ENCODE data around the gene GPR137B.
A peak's percentile ranks its signal among the peaks of the same experiment; 100 is the strongest.
"Not testable (repeated sequence)": the region's sequence is repeated elsewhere in the genome, so short reads cannot be mapped to it uniquely, and the experiment has no call there.

GPR137B gene

DNA sequence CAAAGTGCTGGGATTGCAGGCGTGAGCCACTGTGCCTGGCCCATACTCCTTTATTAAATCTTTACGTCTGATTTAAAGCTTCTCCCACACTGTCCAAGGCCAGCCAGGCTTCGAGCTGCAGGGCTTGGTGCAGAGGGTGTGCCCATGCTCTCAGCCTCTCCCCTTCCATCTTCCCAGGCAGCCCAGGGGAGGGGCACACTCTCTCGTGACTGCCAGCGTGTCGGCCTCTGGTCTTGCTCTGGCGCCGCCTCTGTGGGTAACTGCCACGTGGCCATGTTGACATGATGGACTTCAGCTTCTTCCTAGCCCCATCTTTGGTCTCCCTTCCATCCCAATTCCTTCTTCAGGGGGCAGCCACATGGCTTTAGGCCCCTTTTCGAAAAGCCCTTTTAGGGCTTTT lies 4.7 kb downstream of the GPR137B start:
- DNase-seq: no peak

DNA sequence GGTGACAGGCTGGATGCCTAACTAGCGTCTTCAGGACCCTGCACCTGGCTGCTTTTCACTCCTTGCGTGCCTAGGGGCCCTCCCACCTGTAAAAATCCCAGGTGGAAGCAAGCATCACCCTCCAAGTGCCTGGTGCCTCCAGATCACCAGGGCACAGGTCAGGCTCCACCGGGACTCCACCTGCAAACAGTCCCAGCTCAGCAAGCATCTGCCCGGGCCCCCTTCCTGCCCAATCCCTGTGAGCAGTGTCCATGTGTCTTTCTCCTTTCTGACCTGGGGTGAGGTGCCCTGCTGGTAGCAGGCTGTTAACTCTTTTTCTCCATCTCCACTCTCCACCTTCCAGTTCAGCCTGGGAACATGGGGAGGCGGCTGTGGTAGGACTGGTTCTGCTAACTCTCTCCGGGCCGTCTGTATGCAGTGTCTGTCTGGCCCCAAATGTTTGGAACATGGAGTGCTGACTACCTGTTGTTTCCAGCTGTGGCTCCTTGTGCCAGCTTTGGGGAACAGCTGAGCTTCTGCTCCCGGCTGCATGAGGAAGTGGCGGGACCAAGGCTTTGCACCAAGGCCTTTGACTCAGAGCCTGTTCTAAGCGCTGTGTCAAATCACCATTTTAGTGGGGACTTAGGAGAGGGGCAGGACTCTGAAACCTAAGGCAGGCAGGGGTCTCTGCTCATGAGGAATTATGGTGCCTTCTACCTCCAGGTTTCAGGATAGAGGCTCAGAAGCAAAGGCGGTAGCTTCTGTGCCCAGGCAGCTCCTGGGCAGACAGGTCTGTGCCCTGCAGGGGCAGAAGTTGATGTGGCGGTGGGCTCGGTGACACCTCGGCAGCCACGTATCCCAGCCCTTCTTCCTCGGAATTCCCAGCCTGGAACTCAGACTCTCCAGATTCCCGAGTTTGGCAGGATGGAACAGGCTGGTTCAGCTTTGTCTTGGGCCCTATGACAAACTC lies 5.5 kb downstream of the GPR137B start:
- peak; percentile 61 for DNase-seq

DNA sequence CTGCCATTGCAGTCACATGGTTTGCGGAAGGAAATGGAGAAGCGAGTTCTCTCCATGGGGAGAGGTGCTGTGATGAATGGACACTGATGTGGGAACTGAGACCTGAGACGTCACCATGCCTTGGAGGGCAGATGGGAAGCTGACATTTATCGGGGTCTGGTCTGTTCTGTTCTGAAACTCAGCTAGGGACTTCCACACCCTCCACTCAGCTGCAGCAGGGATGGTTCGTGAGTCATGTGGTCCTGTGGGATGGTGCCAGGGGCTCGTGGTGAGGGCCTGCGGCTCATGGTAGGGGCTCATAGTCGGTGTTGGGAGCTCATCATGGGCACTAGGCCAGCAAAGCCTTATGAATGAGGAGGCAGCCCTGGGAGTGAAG lies 6.1 kb downstream of the GPR137B start:
- DNase-seq: peak; percentile 89

DNA sequence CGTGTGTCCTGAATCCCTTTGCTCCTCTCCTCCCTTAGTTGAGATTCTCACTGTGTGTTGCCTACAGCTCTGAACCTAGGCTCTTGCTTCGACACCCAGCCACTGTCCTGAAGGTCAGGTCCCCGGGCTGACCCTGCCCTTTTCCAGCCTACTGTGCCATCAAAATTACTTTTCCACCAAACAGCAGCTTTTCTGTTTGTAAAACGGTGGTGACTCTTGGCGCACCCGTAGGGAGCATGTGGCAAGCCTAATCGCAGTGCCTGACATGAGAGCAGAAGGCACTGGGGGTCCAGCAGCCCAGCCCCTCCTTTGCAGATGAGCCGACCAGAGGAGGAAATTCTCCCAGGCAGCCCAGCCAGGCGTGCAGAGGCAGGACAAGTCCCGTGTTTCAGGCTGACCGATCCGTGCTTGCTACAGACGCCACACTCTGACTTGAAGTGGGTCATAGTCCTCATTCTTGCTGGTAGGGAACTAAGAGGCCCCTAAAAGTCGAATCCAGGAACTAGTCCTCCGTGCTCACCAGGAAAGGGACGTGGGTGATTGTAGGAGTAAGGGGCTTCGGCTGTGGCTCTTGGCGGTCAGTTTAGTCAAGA lies 6.8 kb downstream of the GPR137B start:
- DNase-seq: no peak

DNA sequence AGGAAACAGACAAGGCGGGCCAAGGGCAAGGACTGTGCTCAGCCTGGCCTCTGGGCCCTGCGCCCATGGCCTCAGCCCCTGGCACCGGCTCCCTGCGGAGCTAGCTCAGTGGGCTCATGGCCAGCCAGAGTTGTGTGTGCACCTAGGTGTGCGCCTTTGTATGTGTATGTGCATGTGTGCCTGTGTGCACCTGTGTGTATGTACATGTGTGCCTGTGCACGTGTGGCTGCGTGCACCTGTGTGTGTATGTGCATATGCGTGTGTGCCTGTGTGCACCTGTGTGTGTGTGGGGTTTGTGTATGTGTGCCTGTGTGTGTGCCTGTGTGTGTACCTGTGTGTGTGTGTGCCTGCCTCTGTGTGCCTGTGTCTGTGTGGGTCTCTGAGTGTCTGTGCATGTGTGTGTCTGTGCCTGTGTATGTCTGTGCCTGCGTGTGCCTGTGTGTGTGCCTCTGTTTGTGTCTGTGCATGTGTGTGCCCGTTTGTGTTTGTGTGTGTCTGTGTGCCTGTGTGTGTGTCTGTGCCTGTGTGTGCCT lies 7.4 kb downstream of the GPR137B start:
- no peak for DNase-seq

DNA sequence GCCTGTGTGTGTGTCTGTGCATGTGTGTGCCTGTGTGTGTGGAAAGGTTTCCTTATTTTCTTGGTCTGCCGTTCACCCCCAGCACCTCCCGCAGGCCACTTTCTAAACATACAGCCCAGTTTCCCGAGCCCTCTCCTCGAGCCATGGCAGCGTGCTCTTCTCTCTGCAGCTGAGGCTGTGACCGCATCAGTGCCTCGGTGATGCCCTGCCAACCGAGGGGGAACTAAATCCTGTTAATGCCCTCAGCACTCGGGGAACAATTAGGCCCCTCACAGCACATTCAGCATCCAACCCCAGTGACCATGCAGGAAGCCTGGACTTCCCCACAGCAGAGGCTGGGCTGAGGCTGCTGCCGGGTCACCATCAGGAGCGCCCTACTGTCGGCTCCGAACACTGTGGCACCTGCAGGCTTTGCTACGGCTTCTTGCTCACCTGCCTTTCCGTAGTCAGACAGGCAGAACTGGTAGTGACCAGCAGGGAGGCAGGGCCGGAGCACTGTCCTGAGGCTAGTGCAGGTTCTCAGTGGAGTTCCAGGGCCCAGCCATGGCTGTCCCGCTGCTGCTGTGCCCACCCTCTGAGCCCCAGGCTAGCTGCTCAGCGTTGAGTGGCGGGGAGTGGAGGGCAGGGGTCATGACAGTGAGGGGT lies 8.1 kb downstream of the GPR137B start:
- no peak for DNase-seq

DNA sequence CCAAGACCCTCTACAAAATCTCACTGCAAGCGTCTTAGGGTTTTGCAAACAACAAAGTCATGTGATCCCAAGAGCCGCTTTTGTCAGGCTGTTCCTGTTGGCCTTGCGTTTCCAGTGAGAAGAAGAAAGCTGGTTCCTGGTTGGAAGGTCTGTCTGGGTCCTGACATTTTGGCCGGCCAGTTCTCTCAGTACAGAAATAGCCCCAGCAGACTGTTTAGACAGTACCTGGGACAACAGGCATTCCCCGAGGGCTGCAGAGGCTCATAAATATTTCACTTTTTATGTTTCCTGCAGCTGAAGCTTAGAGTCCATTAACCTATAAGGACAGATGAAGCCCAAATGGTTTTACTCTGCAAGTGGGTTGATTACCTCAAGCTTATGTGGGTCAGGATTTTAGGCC lies 8.6 kb downstream of the GPR137B start:
- DNase-seq: no peak

DNA sequence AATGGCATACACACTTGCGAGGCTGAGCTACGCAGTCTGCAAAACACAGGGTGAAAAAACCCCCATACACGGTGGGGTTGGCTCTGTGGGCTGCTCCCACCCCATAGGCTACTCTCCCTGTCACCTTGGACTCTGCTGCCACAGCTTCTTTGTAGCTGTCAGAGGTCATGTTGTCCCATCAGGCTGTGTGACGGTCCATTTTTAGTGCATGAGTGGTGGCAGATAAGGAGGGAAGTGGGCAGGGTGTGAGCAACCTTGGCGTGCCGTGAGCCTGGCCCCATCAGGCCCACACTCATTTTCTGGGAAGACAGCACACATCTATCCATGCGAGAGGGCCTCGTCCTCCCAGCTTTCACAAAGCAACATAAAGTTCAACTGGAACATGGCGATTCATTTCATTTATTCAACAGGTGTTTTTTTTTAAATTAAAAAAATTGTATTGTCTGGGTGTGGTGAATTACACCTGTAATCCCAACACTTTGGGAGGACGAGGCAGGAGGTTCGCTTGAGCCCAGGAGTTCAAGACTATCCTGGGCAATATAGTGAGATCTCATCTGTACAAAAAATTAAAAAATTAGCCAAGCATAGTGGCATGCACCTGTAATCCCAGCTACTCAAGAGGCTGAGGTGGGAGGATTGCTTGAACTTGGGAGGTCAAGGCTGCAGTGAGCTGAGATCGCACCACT lies 9.5 kb downstream of the GPR137B start:
- no peak for DNase-seq

DNA sequence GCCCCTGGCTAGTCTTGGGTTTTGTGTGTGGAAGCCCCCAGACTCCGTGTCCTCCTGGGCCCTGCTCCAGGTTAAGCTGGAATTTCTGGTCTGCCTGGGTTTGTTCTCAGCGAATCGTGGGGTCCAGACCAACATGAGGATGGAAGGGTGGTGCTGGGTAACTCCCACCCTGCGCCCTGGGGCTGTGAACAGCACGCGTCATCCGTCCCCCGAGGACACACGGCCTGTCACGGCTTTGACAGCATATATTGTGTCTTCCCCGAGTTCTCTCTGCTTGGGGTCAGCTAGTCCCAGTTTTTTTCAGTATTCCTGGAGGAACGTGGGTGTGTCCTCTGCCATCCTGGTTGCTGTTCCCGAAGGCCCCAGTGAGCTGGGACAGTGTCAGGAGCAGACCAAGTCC lies 11.8 kb downstream of the GPR137B start:
- no peak for DNase-seq

DNA sequence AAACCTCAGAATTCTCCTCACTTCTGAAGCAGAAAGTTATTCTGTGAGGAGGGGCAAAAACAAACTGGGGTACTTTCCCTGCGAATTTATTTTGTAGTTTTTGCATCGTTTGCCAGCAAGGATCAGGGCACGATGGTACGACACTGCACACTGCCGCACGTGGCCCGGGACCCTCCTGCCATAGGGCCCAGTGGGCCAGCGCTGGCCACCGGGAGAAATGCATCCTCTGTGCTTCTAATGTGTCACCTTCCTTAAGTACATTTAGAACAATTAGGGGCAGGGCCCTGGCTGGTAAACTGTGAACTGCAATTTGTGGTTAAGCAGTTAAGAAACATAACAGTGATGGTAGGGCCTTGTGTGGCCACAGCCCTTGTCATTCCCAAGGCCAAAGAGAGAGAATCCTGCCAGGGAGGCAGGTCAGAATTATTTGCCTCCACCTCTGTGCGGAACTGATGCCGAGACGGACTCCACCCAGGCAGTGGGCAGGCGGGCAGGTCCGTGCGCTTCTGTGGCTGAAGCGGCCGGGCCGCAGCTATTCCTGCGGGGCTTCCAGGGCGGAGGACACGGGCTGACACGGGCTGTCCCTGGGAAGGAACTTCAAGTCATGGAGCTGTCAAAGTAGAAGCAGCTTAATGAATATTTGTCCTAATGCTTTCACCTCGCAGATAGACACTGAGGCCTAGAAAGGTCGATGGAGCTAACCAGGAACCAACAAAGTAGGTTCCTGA lies 12.5 kb downstream of the GPR137B start:
- DNase-seq: no peak

DNA sequence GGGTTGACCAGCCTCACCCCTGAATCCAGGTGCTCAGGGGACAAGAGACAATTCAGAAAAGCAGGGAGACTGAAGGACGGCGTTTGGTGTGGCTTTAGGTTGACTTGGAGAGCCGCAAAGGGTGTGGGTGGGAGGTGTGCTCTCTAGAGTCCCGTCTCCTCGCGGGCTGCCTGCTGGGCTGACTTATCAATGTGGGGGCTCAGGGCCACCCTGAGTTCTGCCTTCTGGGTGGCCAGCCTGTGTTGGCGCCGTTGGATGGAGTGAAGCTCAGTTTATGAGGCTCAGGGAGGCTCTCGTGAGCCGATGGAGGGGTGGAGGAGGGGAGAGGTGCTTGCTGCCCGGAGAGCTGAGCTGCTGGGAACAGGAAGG lies 13.0 kb downstream of the GPR137B start:
- no peak for DNase-seq

DNA sequence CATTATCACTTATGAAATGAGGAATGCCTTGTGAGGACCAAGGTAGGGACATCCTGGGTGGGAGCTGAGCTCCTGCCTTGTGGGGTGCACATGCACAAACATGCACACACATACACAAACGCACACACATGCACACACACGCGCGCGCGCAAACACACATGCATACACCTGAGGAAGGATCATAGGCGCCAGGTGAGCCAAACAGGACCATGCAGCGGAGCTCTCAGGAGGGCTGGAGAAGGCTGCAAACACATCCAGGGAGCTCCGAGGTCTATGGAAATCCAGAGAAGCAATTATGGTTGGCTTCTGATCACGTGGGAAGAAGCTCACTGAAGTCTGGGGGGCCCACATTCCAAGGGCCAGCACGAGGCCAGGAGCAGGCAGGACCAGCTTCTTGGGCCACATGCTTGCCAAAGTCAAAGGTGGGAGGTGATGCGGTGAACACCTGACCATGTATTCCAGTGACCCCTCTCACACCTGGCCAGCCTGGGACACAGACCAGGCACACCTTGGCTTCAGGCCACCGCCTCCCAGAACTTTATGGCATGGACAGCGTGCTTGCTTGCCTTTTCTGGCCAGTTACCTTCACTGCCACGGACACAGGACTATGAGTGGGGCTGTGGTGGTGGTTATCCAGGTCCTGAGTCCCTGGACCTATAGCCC lies 13.6 kb downstream of the GPR137B start:
- no peak for DNase-seq

DNA sequence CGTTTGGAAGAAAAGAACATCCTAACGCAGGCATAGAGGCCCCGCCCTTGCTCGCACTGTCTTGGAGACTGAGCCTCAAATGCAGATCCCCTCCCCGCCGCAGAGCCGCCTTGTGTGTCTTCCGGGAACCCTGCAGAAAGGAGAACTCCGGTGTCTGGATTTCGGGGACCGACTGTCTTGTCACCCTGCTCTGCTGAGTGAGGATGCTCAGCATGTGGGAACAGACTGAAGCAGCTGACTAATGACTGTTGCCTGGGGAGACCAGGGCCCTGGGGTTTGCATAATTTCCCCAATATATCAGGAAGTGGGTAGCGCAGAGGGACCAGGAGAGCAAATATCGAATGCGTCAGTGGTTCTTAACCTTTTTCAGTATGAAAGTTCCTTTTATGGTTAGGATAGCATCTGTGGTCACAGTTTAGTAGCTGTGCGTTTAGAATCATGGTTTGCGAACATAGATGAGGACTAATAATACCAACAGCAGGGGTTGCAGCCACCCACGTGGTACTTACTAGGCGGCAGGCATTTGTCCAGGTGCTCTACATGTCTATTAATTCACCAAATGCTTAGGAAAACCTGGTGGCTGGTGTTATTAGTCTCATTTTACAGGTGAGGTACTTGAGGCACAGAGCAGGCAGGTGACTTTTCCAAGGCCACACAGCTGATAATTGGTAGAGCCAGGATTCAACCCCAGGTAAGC lies 14.3 kb downstream of the GPR137B start:
- peak; percentile 94 for DNase-seq

DNA sequence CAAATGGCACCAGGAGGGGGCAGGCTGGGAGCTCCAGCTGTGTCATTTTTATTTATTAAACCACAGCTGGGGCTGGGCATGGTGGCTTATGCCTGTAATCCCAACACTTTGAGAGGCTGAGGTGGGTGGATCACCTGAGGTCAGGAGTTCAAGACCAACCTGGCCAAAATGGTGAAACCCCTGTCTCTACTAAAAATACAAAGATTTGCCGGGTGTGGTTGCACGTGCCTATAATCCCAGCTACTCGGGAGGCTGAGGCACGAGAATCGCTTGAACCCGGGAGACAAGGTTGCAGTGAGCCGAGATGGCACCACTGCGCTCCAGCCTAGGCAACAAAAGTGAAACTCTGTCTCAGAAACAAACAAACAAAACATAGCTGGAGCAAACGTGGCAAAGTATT lies 15.7 kb downstream of the GPR137B start:
- DNase-seq: not testable (repeated sequence)

DNA sequence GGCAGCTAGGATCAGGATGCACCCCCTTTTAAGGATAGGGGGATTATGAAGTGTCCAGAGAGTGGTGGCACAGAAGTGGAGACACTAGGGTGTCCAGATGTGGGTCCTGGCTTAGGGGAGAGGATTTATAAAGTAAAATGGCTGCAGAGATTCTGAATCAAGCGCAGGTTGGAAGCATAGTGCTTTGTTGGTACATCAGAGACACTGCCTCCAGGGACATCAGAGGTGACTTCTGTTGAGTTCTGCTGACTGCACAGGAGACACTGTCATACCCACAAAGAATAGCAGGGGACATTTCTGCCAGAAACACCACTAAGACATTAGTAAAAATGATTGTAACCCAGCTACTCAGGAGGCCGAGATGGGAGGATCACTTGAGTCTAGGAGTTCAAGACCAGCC lies 16.4 kb downstream of the GPR137B start:
- no peak for DNase-seq

DNA sequence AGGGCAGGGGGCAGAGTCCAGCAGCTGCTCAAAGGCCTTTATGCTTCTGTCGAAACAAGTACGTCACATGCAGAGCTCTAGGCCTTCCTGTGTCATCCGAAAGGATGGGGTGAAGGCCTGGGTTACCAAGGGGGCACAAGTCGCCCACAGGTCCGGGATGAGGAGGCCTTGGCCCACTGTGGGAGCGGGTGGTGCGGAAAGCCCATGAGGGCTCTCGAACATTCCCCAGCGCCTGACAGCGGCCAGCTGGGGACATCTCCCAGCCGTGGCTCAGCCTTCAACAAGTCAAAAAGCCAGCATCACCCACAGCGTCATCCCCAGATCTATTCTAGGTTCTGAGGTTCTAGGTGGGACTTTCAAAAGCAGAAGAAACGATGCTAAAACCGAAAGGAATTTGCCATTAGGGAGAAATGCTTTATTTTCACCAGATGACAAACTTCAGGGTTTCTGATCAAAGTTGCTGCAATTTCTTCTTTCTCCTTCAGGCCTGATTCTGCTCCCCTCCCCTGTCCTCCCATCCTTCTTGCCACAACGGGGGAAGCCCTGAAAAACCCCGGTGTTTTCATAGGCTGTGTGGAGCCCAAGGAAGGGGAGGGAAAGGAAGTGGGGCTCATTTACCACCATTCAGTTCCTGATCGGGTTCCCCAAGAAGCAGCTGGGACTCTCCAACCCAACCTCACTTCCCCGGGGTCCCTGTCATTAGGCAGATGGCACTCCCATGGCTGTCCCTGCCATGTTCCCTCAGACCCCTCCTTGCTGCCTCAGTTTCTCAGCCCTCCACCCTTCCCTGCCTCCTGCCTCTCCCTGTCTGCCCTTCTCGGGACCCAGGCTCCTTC lies 17.6 kb downstream of the GPR137B start:
- peak; percentile 86 for DNase-seq

DNA sequence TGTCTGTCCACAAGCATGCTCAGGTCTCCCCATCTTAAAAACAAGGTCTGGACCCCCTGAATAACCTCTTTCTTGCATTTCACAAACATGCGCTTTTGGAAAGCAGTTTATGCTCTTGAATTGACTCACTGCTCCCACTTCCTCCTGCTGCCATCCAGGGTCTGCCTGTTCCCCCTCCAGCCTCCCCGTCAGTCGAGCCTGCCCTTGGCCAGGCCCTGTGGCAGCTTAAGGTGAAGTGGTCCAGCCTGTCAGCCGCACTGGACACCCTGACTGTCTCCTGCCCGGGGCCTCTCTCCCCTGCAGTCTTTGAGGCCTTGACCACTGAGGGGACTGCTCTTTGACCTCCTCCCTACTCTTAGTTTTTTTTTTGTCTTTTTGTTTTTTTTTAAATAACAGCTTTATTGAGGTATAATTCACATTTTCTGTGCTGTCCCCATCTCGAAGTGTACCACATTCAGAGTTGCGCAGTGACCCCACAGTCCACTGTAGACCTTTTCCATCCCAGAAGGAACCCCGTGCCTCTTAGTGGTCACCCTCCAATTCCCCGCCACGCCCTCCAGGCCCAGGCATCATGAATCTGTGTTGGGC lies 18.3 kb downstream of the GPR137B start:
- peak; percentile 41 for DNase-seq

DNA sequence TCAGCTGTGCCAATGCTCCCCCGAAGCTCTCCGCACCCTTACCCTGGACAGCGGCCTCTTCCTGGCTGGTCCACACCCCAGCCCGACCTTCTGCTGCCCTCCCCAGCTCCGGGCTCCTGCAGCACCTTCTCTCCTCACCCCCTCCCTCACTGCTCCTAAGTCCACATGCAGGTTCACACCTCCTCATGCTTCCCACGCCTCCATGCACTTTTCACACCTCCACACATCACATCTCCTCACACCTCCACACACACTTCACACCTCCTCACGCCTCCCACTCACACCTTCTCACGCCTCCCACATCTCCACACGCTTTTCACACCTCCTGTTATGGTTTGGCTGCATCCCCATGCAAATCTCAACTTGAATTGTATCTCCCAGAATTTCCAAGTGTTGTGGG lies 18.9 kb downstream of the GPR137B start:
- DNase-seq: no peak

DNA sequence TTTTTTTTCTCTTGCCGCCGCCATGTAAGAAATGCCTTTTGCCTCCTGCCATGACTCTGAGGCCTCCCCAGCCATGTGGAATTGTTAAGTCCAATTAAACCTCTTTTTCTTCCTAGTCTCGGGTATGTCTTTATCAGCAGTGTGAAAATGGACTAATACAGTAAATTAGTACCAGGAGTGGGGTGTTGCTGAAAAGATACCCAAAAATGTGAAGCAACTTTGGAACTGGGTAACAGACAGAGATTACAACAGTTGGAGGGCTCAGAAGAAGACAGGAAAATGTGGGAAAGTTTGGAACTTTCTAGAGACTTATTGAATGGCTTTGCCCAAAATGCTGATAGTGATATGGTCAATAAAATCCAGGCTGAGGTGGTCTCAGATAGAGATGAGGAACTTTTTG lies 19.4 kb downstream of the GPR137B start:
- not testable (repeated sequence) for DNase-seq
